GM13977 (cell line): ENCODE measurements around the gene NME3.

Experiments
- DNase-seq: peaks from one replicate; pipeline ENCODE4 v3.0.0; 2012; ENCODE audit warnings: low spot score
- in situ Hi-C: fragments of 300-500 bp; cut with MboI; formaldehyde crosslinking; loops from one replicate; pipeline ENCODE4 v1.12.0; 2022; ENCODE audit warnings: low sequenced_read_pairs, low pct_unique_long_range_greater_than_20kb, mixed read lengths, inconsistent platforms; ENCODE audit not compliant: unreplicated experiment
- TF ChIP-seq, protein P1 (sequence below): IDR thresholded peaks from 2 replicates; pipeline ENCODE4 v1.5.1; 2012; ENCODE audit warnings: mild to moderate bottlenecking, control low read depth; ENCODE audit not compliant: insufficient read depth; ENCODE audit errors: extremely low read depth, missing control alignments

The NME3 gene

DNA sequence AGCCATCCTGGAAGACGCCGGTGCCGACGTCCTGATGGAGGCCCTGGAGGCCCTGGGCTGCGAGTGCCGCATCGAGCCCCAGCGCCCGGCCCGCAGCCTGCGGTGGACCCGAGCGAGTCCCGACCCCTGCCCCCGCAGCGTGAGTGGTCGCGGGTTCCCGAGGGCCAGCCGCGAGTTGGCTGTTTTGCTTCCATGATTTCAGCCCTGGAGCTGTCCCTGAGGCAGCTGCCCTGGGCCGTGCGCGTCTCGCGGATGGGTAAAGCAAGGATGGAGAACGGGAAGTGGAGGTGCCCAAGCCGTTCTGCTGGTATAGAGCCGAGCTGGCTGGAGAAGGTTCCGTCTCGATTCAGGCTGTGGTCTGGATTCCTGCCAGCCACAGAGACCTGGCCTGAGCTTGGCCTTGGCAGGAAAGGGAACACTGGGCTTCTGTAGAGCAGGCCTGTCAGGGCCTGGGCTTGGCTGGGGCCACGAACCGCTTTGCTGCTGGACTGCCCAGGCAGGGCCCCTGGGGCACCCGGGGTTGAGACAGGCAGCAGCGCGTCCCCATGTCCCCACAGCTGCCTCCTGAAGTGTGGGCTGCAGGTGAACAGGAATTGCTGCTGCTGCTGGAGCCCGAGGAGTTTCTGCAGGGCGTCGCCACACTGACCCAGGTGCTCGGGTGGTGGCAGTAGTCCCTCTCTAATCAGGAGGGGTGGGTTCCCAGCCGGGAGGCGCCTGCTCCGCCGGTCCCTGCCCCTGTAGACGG is 2.5 kb upstream of the NME3 start:
- TF ChIP-seq, protein P1, sequence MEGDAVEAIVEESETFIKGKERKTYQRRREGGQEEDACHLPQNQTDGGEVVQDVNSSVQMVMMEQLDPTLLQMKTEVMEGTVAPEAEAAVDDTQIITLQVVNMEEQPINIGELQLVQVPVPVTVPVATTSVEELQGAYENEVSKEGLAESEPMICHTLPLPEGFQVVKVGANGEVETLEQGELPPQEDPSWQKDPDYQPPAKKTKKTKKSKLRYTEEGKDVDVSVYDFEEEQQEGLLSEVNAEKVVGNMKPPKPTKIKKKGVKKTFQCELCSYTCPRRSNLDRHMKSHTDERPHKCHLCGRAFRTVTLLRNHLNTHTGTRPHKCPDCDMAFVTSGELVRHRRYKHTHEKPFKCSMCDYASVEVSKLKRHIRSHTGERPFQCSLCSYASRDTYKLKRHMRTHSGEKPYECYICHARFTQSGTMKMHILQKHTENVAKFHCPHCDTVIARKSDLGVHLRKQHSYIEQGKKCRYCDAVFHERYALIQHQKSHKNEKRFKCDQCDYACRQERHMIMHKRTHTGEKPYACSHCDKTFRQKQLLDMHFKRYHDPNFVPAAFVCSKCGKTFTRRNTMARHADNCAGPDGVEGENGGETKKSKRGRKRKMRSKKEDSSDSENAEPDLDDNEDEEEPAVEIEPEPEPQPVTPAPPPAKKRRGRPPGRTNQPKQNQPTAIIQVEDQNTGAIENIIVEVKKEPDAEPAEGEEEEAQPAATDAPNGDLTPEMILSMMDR: no peak
- DNase-seq: no peak
- in situ Hi-C loops: no loop called here

- DNase-seq: peak; percentile 94
- in situ Hi-C loops: no loop called here
- TF ChIP-seq, protein P1: peak; percentile 92
These were observed 1.8 kb upstream of the NME3 start, which contains the start of gene MRPS34 for GRCh38 chr16:1772908-1773702. MRPS34 (minus strand) TSS chr16:1773134; CDS start chr16:1773119, 15 bp downstream.

DNA sequence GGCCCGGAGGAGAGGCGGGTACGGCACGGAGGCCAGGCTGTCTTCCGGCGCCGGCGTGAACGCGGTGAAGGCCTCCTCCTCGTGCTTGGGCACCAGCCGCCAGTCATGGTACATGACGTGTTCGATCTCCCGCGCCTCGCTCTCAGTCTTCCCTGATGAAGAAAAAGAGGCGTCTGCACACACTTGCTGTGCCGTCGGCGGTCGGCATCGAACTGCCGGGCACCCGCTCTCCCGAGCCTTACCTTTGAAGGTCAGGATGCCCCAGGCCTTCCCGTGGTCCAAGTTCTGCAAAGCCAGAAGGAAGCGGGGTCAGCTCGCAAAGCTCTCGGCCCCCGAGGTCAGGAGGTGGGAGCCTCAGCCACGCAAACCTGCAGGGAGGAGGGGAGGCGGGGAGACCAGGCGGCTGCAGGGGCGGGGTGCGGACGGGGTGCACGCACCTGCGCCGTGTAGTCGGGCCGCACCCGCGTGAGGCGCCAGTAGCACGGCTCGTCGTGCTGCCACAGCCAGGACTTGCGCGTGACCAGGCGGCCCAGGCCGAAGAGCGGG is 1.1 kb upstream of the NME3 start, which contains the start of gene EME2:
TSS of gene EME2 (plus strand) at position 449 of the 546 bp plus-strand sequence. CDS start 418 bp downstream, outside the sequence.
- TF ChIP-seq, protein P1: no peak
- in situ Hi-C loops: no loop called here
- DNase-seq: peak; percentile 62

GRCh38 chr16:1771864-1772361 is 570 bp upstream of the NME3 start:
- DNase-seq: no peak
- TF ChIP-seq, protein P1: no peak
- in situ Hi-C loops: no loop called here

- DNase-seq: peak; percentile 86
- in situ Hi-C loops: no loop called here
- TF ChIP-seq, protein P1: no peak
These were observed 785 bp downstream of the NME3 start for GRCh38 chr16:1770328-1771187.
